Parietal lobe (tissue), 1 donor: Measurements from ENCODE around the gene SALL2. TPM values are rescaled to one million over a fixed set of nuclear protein-coding genes. Genes with fewer than 3 reads are reported as not detected.

Source experiments
- total RNA-seq: library from RNA; depleted of rRNA; stranded (reverse); fragments of >200 nt; gene quantifications from one replicate; pipeline ENCODE4 v1.2.3, GENCODE V29; 2014

SALL2 gene
- 14.4 TPM for total RNA-seq

DNA sequence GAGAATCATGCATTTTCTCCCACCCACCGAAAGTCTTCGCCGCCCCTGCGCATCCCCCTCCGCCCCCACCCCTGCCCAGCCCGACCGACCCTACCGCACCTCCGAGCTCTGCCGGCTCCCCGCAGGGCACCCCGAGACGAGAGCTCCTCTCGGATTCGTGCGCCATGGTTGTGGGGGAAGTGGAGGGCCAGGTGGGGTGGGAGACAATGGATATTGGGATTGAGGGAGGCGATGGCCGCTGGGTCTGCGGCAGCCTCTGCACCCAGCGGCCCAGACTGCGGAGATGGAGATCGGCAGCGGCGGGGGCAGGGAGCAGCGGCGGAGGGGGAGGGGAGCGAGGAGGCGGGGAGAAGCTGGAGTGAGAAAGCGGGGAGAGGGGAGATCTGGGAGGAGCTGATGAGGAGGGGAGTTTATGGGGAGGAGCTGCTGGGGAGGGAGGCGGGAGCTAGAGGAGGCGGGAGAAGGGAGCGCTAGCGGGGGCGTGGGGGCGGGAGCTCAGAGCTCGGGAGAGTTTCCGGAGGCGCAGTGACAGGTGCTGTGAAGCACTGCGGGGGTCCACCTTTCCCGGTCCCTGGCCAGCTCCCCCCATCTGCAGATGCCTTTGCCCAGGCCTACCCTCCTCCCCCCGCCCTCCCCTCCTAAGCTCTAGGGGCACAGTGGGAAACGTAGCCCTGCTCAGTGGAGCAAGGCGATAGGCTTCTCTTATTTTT is at the start of gene SALL2:
Gene SALL2 (minus strand): TSS at position 385 of the 710 bp plus-strand sequence. CDS start 219 bp downstream, at position 166.

DNA sequence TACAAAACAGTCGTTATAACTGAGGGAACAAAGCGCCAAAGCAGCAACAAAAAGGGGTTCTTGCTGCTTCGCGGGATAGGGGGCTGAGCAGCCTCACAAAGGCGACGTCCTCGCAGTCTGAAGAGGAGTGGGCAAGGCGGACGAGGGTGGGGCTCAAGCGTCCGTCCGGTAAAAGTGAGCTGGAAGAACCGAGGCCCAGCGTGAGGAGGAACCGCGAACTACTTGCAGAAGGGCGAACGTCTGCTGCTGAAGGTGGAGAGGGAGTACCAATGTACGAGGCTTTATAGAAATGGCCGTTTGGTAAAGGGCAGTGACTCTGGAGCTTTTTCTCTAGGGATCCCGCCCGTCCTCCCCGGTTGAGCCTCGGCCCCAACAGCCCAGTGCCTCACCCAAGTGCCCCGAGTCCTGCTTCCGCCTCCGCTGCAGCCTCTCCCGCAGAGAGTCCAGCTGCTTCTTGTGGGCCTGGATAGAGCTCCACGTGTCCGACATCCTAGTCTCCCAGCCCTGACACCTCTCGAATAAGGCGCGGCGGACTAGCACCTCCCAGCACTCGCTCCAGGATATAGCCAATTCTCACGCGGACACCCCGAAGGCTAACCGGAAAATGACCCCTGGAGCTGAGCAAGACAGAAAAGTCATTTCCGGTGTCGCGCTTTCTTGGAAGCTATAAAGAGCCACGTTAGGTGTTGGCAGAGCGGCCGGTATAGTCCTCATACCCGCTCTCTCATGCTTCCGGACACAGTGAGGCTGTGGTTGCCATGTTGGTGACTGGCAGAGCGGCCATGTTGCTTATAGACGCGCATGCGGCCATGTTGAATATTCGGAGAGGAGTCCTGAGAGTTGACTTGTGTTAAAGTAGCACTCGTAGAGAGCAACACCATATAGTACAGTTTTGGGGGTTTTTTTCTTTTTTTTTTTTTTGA is 15.2 kb downstream of the SALL2 start, which contains the start of gene METTL3:
Gene METTL3 (minus strand): TSS at position 606 of the 923 bp plus-strand sequence. CDS start 117 bp downstream, at position 489.

DNA sequence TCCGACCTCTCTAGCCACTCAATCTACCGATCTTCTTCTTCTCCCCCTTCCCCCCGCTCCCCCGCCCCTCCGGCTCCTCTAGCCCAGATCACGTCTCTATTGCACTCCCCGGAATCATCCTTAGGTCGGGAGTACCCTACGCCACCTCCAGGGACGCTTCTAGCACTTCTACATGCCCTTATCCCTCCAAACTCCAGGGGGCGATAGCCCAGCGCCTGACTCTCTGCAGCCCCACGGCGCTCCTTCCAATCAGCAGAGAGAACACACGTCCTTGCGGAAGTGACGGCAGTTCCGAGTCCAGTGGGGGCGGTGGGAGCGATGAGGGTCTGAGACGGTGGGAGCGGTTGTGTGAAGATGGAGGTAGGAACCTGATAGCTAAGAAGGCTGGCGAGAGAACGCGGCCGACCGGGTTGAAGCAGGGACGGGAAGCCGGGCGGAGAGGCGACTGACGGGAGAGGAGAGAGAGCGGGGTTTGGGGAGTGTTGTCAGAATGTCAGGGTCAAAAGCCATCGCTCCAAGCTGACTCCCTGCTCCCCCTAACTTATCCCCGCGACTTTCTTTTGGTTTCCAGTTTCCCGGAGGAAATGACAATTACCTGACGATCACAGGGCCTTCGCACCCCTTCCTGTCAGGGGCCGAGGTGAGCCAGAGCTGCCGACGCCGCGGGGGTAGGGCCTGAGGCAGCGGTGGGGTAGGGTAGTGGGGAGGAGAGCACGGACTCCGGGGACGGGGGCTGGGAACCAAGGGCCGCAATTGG is 49.0 kb downstream of the SALL2 start, which contains the start of the genes RAB2B and TOX4:
Gene RAB2B (minus strand): TSS at position 35 of the 757 bp plus-strand sequence. CDS start 87 bp downstream, outside the sequence.
Gene TOX4 (plus strand): TSS at position 271 of the 757 bp plus-strand sequence. CDS start 84 bp downstream, at position 355.

Other genes starting within 250 kb of the SALL2 start
- gene RPGRIP1, start 246.3 kb downstream of the SALL2 start, total RNA-seq: 0.94 TPM
- gene SUPT16H, start 142.3 kb downstream of the SALL2 start, total RNA-seq: 102 TPM
- 125 TPM for gene CHD8, start 70.2 kb downstream of the SALL2 start, total RNA-seq
- gene RAB2B, start 49.4 kb downstream of the SALL2 start, total RNA-seq: 47.6 TPM
- 38.2 TPM for gene TOX4, start 49.2 kb downstream of the SALL2 start, total RNA-seq
- gene METTL3, start 15.0 kb downstream of the SALL2 start, total RNA-seq: 110 TPM
- gene OR10G3, start 53.7 kb upstream of the SALL2 start, total RNA-seq: not detected
- gene OR10G2, start 108.6 kb upstream of the SALL2 start, total RNA-seq: not detected
- not detected for gene OR4E2, start 127.5 kb upstream of the SALL2 start, total RNA-seq
- not detected for gene OR4E1, start 147.5 kb upstream of the SALL2 start, total RNA-seq